Kidney epithelial cell (primary cell): Measurements from ENCODE around the gene UBXN7. TPM values are rescaled to one million over a fixed set of nuclear protein-coding genes. Genes with fewer than 3 reads are reported as not detected.
"Not testable (repeated sequence)": the region's sequence is repeated elsewhere in the genome, so short reads cannot be mapped to it uniquely, and the experiment has no call there.

Experiments used
- DNase-seq: peaks from one replicate; pipeline ENCODE4 v3.0.0-alpha.2; 2010; ENCODE audit warnings: low read depth
- H3K27me3 ChIP-seq: 2 replicates; pipeline ENCODE4 v1.6.0; 2011; ENCODE audit warnings: low read length; ENCODE audit not compliant: control insufficient read depth, insufficient read depth
- H3K36me3 ChIP-seq: 2 replicates; pipeline ENCODE4 v1.5.1; 2011; ENCODE audit warnings: low read length; ENCODE audit not compliant: control insufficient read depth, insufficient read depth
- H3K4me3 ChIP-seq: 2 replicates; pipeline ENCODE4 v1.5.1; 2011; ENCODE audit warnings: low read depth, mild to moderate bottlenecking, control low read depth, low read length
- CTCF ChIP-seq: IDR thresholded peaks from 2 replicates; pipeline ENCODE4 v1.5.1; 2011; ENCODE audit warnings: mild to moderate bottlenecking, moderate library complexity, low read length, control low read depth, inconsistent platforms; ENCODE audit not compliant: insufficient read depth, poor library complexity, severe bottlenecking
- total RNA-seq: library from RNA; depleted of rRNA; stranded (reverse); fragments of >200 nt; gene quantifications from 2 replicates; pipeline ENCODE4 v1.2.3, GENCODE V29; 2015

Gene UBXN7
- total RNA-seq, 1 donor from 2014 or later, result 16.4 TPM

GRCh38 chr3:196351541-196351940, 80.7 kb downstream of the UBXN7 start:
- H3K36me3 ChIP-seq, result peaks cover 1% of the 10 kb centered on the region
- no peak for TF ChIP-seq CTCF
- no peak for DNase-seq
- H3K27me3 ChIP-seq, result no peaks in the 10 kb centered on the region
- H3K4me3 ChIP-seq, result no peak overlapping the region

- no peaks in the 10 kb centered on the region for H3K36me3 ChIP-seq
- no peak overlapping the region for H3K4me3 ChIP-seq
- no peaks in the 10 kb centered on the region for H3K27me3 ChIP-seq
- TF ChIP-seq CTCF, result no peak
- DNase-seq, result no peak
Observed at GRCh38 chr3:196350067-196350466, 82.2 kb downstream of the UBXN7 start.

GRCh38 chr3:196348698-196349097, 83.5 kb downstream of the UBXN7 start:
- DNase-seq, result no peak
- Histone ChIP-seq H3K27me3 (no peaks in the 10 kb centered on the region), H3K4me3 (no peak overlapping the region), H3K36me3 (no peaks in the 10 kb centered on the region)
- no peak for TF ChIP-seq CTCF

GRCh38 chr3:196344663-196345062, 87.6 kb downstream of the UBXN7 start:
- Histone ChIP-seq H3K27me3 (no peaks in the 10 kb centered on the region), H3K4me3 (no peak overlapping the region), H3K36me3 (no peaks in the 10 kb centered on the region)
- TF ChIP-seq CTCF, result no peak
- no peak for DNase-seq

GRCh38 chr3:196343917-196344316, 88.3 kb downstream of the UBXN7 start:
- H3K4me3 ChIP-seq, H3K27me3 ChIP-seq, H3K36me3 ChIP-seq, DNase-seq: not testable (repeated sequence)

- DNase-seq, result no peak
- Histone ChIP-seq H3K36me3 (no peaks in the 10 kb centered on the region), H3K27me3 (no peaks in the 10 kb centered on the region), H3K4me3 (no peak overlapping the region)
- no peak for TF ChIP-seq CTCF
Observed at GRCh38 chr3:196341137-196341536, 91.1 kb downstream of the UBXN7 start.

GRCh38 chr3:196340466-196340865, 91.8 kb downstream of the UBXN7 start:
- TF ChIP-seq CTCF, result no peak
- Histone ChIP-seq H3K27me3 (no peaks in the 10 kb centered on the region), H3K36me3 (no peaks in the 10 kb centered on the region), H3K4me3 (no peak overlapping the region)
- DNase-seq, result no peak
